EH (cell line): Measurements from ENCODE around the gene TP53AIP1.

Experiments
- DNase-seq: peaks from one replicate; pipeline ENCODE4 v3.0.0-alpha.2; 2015; ENCODE audit warnings: low read depth

The TP53AIP1 gene

GRCh38 chr11:128905345-128906184 lies 37.1 kb downstream of the TP53AIP1 start:
- peak; percentile 49 for DNase-seq

GRCh38 chr11:128904656-128905344 lies 37.9 kb downstream of the TP53AIP1 start:
- peak; percentile 25 for DNase-seq

- DNase-seq = no peak
These were observed 38.4 kb downstream of the TP53AIP1 start for GRCh38 chr11:128904303-128904655.

- peak; percentile 23 for DNase-seq
These were observed 39.2 kb downstream of the TP53AIP1 start for GRCh38 chr11:128903248-128904061.

- peak; percentile 68 for DNase-seq
These were observed 40.1 kb downstream of the TP53AIP1 start for GRCh38 chr11:128902515-128903066.

GRCh38 chr11:128901653-128902514 lies 40.8 kb downstream of the TP53AIP1 start:
- no peak for DNase-seq

- DNase-seq = no peak
These were observed 42.2 kb downstream of the TP53AIP1 start for GRCh38 chr11:128900468-128900867.

- peak; percentile 38 for DNase-seq
These were observed 43.9 kb downstream of the TP53AIP1 start for GRCh38 chr11:128898580-128899344.

GRCh38 chr11:128897826-128898225 lies 44.8 kb downstream of the TP53AIP1 start:
- no peak for DNase-seq

GRCh38 chr11:128896356-128896755 lies 46.3 kb downstream of the TP53AIP1 start:
- peak; percentile 20 for DNase-seq

GRCh38 chr11:128895526-128895925 lies 47.1 kb downstream of the TP53AIP1 start:
- no peak for DNase-seq

GRCh38 chr11:128894685-128895084 lies 48.0 kb downstream of the TP53AIP1 start:
- no peak for DNase-seq

GRCh38 chr11:128894286-128894681 lies 48.4 kb downstream of the TP53AIP1 start:
- no peak for DNase-seq

GRCh38 chr11:128893578-128894285 lies 48.9 kb downstream of the TP53AIP1 start:
- DNase-seq = no peak

GRCh38 chr11:128892866-128893565 lies 49.7 kb downstream of the TP53AIP1 start:
- DNase-seq = no peak

GRCh38 chr11:128891913-128892398 lies 50.7 kb downstream of the TP53AIP1 start:
- no peak for DNase-seq

- peak; percentile 44 for DNase-seq
These were observed 51.9 kb downstream of the TP53AIP1 start, which contains the start of gene KCNJ5 for GRCh38 chr11:128890543-128891368. Gene KCNJ5 (plus strand): TSS chr11:128891356. CDS start chr11:128911274, 19,918 bp downstream.

- DNase-seq = no peak
These were observed 52.5 kb downstream of the TP53AIP1 start for GRCh38 chr11:128890216-128890542.
